Fibroblast of skin of right biceps (primary cell): ENCODE results near the gene CHMP2A.

Experiments
- DNase-seq: peaks from one replicate; pipeline ENCODE4 v3.0.0-alpha.2; 2013

The CHMP2A gene

GRCh38 chr19:58536852-58537798 is 17.8 kb downstream of the CHMP2A start:
- no peak for DNase-seq

GRCh38 chr19:58535857-58536256 is 19.0 kb downstream of the CHMP2A start:
- DNase-seq = no peak

- no peak for DNase-seq
These were observed 23.7 kb downstream of the CHMP2A start for GRCh38 chr19:58531034-58531840.

GRCh38 chr19:58529405-58529804 is 25.5 kb downstream of the CHMP2A start:
- DNase-seq = no peak

- DNase-seq = no peak
These were observed 32.2 kb downstream of the CHMP2A start for GRCh38 chr19:58522709-58523108.

- no peak for DNase-seq
These were observed 33.3 kb downstream of the CHMP2A start for GRCh38 chr19:58521651-58522050.

- DNase-seq = no peak
These were observed 34.7 kb downstream of the CHMP2A start for GRCh38 chr19:58520257-58520599.

GRCh38 chr19:58519355-58520256 is 35.3 kb downstream of the CHMP2A start, which contains the start of gene ZBTB45:
TSS of gene ZBTB45 (minus strand) at chr19:58519810. CDS start at chr19:58517673, 2,137 bp downstream.
- peak; percentile 98 for DNase-seq

GRCh38 chr19:58519087-58519354 is 35.9 kb downstream of the CHMP2A start:
- DNase-seq = peak; percentile 80

- DNase-seq = no peak
These were observed 36.4 kb downstream of the CHMP2A start for GRCh38 chr19:58518256-58519086.

GRCh38 chr19:58516964-58517833 is 37.7 kb downstream of the CHMP2A start:
- no peak for DNase-seq

- no peak for DNase-seq
These were observed 38.6 kb downstream of the CHMP2A start for GRCh38 chr19:58516246-58516836.

- no peak for DNase-seq
These were observed 39.6 kb downstream of the CHMP2A start for GRCh38 chr19:58515259-58515658.

GRCh38 chr19:58514564-58515022 is 40.3 kb downstream of the CHMP2A start:
- DNase-seq = no peak

GRCh38 chr19:58513694-58514563 is 41.0 kb downstream of the CHMP2A start:
- DNase-seq = peak; percentile 88

GRCh38 chr19:58513213-58513693 is 41.7 kb downstream of the CHMP2A start:
- no peak for DNase-seq

- DNase-seq = no peak
These were observed 43.3 kb downstream of the CHMP2A start, which contains the start of gene SLC27A5 for GRCh38 chr19:58511353-58512208. TSS of gene SLC27A5 (minus strand) at chr19:58511992. CDS start at chr19:58511955, 37 bp downstream.
